ENCODE data around the gene FIZ1. TPM values are rescaled to one million over a fixed set of nuclear protein-coding genes. Genes with fewer than 3 reads are reported as not detected.

The FIZ1 gene
- total RNA-seq, 1 experiment from 2014 or later: 21.5 TPM

- H3K9me3 ChIP-seq (ENCODE audit: control insufficient read depth, low read depth, low read length): no peaks in the 10 kb centered on the region
- no peak overlapping the region for H4K91ac ChIP-seq (ENCODE audit: insufficient read length, low read depth, low read length)
- no peak overlapping the region for H2BK5ac ChIP-seq (ENCODE audit: insufficient read length, low read length)
- no peaks in the 10 kb centered on the region for H3K79me2 ChIP-seq (ENCODE audit: insufficient read depth, low read length)
- no peaks in the 10 kb centered on the region for H3K23me2 ChIP-seq (ENCODE audit: insufficient read length, low read depth, low read length, poor library complexity, severe bottlenecking)
- no peak overlapping the region for H3K14ac ChIP-seq (ENCODE audit: insufficient read depth, low read length)
- H3K9me3 Mint-ChIP-seq: no peaks in the 10 kb centered on the region; a peak in 1 of 5 replicates
- no peak overlapping the region for H3K4me2 ChIP-seq (ENCODE audit: insufficient read depth, insufficient read length, low read length)
- no peak overlapping the region for H3K18ac ChIP-seq (ENCODE audit: insufficient read length, low read depth, low read length)
- no peak overlapping the region for H3K4ac ChIP-seq (ENCODE audit: low read depth, low read length)
- no peak overlapping the region for H3K9ac ChIP-seq (ENCODE audit: extremely low read depth, insufficient read length, low read length)
- H3K27ac ChIP-seq (ENCODE audit: insufficient read length, low read depth, low read length): no peak overlapping the region
- no peak for DNase-seq
- no peak overlapping the region for H2AK5ac ChIP-seq (ENCODE audit: insufficient read length, low read length)
- no peaks in the 10 kb centered on the region for H3K27me3 ChIP-seq (ENCODE audit: insufficient read depth, low read length)
- no peak overlapping the region for H4K8ac ChIP-seq (replicated peaks; ENCODE audit: insufficient read length, low read depth, low read length)
- H2BK120ac ChIP-seq (ENCODE audit: low read depth, low read length, poor library complexity, severe bottlenecking): no peak overlapping the region
- no peak overlapping the region for H2BK12ac ChIP-seq (ENCODE audit: insufficient read length, low read depth, low read length)
- peaks cover 2% of the 10 kb centered on the region for H3K27me3 Mint-ChIP-seq (ENCODE audit: low read depth)
- H2BK20ac ChIP-seq (ENCODE audit: low read depth, low read length, poor library complexity, severe bottlenecking): no peak overlapping the region
- H2BK15ac ChIP-seq (ENCODE audit: low read depth, low read length): no peak overlapping the region
- WGBS (ENCODE audit: extremely low coverage, insufficient read length, low lambda C conversion rate): no CpG with 5 or more reads among the region's 12 CpGs
- H3K4me1 Mint-ChIP-seq: peaks cover 10 to 14% of the 10 kb centered on the region in 2 experiments
- no peak overlapping the region for H4K5ac ChIP-seq (ENCODE audit: insufficient read length, low read depth, low read length)
- no peaks in the 10 kb centered on the region for H4K20me1 ChIP-seq (ENCODE audit: control insufficient read depth, insufficient read depth, insufficient read length)
- TF ChIP-seq CTCF (conservative IDR thresholded peaks at IDR 0.05): no peak
- no peak overlapping the region for H3K56ac ChIP-seq (ENCODE audit: insufficient read length, low read depth, low read length)
- H3K23ac ChIP-seq (ENCODE audit: insufficient read length, low read depth, low read length): no peak overlapping the region
- no peak overlapping the region for H2AFZ ChIP-seq (ENCODE audit: low read length)
- no peaks in the 10 kb centered on the region for H3K79me1 ChIP-seq (ENCODE audit: insufficient read depth, low read depth, low read length, poor library complexity, severe bottlenecking)
- no peaks in the 10 kb centered on the region for H3K4me1 ChIP-seq (ENCODE audit: insufficient read depth, low read length)
- no peak overlapping the region for H3K4me3 Mint-ChIP-seq
- no peak overlapping the region for H3T11ph ChIP-seq (ENCODE audit: low read length)
- H3K36me3 Mint-ChIP-seq (ENCODE audit: insufficient read depth in 1 of 3, low read depth in 3 of 3): peaks cover 21 to 42% (median 41%) of the 10 kb centered on the region in 3 experiments
- peak overlapping the region in 1 of 3 experiments; percentile 21; a peak in 1 of 7 replicates for H3K27ac Mint-ChIP-seq
Measured at GRCh38 chr19:55620410-55621204, 21.3 kb upstream of the FIZ1 start.
